ENCODE measurements around the gene MACROD1.

DNA sequence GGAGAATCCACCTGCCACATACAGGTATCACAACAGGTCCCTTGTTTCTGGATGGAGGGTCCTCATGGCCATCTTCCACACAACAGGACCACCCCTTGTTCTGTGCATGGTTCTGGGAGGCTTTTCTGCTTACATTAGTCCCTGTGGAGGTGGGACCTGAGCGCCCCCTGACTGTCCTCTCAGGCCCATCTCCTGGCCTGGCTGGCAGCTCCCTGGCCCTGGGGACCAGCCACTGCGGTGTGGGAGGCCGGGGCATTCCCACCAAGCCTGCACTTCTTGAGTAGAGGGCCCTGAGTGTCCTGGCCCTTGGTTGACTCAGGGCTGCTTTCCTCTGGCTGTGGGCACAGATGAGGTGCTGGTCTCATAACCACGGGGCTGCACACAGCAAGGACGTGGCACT is 186.5 kb downstream of the MACROD1 start:
- TF ChIP-seq, protein P1, sequence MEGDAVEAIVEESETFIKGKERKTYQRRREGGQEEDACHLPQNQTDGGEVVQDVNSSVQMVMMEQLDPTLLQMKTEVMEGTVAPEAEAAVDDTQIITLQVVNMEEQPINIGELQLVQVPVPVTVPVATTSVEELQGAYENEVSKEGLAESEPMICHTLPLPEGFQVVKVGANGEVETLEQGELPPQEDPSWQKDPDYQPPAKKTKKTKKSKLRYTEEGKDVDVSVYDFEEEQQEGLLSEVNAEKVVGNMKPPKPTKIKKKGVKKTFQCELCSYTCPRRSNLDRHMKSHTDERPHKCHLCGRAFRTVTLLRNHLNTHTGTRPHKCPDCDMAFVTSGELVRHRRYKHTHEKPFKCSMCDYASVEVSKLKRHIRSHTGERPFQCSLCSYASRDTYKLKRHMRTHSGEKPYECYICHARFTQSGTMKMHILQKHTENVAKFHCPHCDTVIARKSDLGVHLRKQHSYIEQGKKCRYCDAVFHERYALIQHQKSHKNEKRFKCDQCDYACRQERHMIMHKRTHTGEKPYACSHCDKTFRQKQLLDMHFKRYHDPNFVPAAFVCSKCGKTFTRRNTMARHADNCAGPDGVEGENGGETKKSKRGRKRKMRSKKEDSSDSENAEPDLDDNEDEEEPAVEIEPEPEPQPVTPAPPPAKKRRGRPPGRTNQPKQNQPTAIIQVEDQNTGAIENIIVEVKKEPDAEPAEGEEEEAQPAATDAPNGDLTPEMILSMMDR (IDR thresholded peaks at IDR 0.05 in 8 of 11, conservative IDR thresholded peaks at IDR 0.05 in 3 of 11): no peak
- no peak for TF ChIP-seq POLR2A (IDR thresholded peaks at IDR 0.05)

Data from spleen (tissue), 7 donors.